Heart right ventricle (tissue), 16 donors: Measurements from ENCODE around the gene IKZF3. TPM values are rescaled to one million over a fixed set of nuclear protein-coding genes. Genes with fewer than 3 reads are reported as not detected.

Experiments
- ATAC-seq, 8 donors: fragments of 200-7000 bp; cut with Tn5 transposase; one replicate each; pipeline ENCODE4 v1.9.1; 2020; ENCODE audit warnings: mild to moderate bottlenecking in 8 of 8, moderate library complexity in 8 of 8, moderate number of reproducible peaks in 1 of 8
- DNase-seq, 2 donors: peaks; one replicate each; pipeline ENCODE4 v3.0.0-alpha.2; 2020
- H3K27ac ChIP-seq, 10 donors: fragments of 200-600 bp; sonication (generic) in 2 of 10; one replicate each; pipeline versions ENCODE4 v1.5.0 to v1.8.0; 2020 to 2022; ENCODE audit warnings: mild to moderate bottlenecking in 3 of 10
- H3K27me3 ChIP-seq, 7 donors: fragments of 200-600 bp; one replicate each; pipeline ENCODE4 v1.8.0; 2021 to 2022; ENCODE audit warnings: mild to moderate bottlenecking in 2 of 7
- H3K36me3 ChIP-seq, 9 donors: fragments of 200-600 bp; sonication (generic) in 1 of 9; one replicate each; pipeline versions ENCODE4 v1.5.0 to v1.8.0; 2020 to 2022; ENCODE audit warnings: mild to moderate bottlenecking in 2 of 9
- H3K4me1 ChIP-seq, 9 donors: fragments of 200-600 bp; sonication (generic) in 1 of 9; one replicate each; pipeline versions ENCODE4 v1.5.0 to v1.8.0; 2020 to 2022; ENCODE audit warnings: mild to moderate bottlenecking in 4 of 9
- H3K4me3 ChIP-seq, 10 donors: fragments of 200-600 bp; sonication (generic) in 2 of 10; one replicate each; pipeline versions ENCODE4 v1.5.0 to v1.8.0; 2020 to 2022; ENCODE audit warnings: mild to moderate bottlenecking in 7 of 10, moderate library complexity in 2 of 10
- H3K9me3 ChIP-seq, 11 donors: fragments of 200-600 bp in 10 of 11; sonication (generic) in 2 of 11; one replicate each; pipeline versions ENCODE4 v1.5.0 to v1.8.0; 2013 to 2022; ENCODE audit warnings: mild to moderate bottlenecking in 2 of 11, control low read depth in 1 of 11, moderate library complexity in 1 of 11
- WGBS, 2 donors: extraction: QIAGEN DNeasy Blood & Tissue Kit; methylation state at CpG; one replicate each; pipeline ENCODE4 v1.1.7; 2013; ENCODE audit warnings: inconsistent platforms in 1 of 2; 5-methylcytosine and 5-hydroxymethylcytosine counted together
- intact Hi-C, 10 donors: fragments of 100-400 bp; cut with DNase I; formaldehyde crosslinking; loops; one replicate each; pipeline versions ENCODE4 v1.11.1 to v1.14.2; 2022
- polyA plus RNA-seq, 2 donors: library from polyadenylated mRNA; stranded (reverse); fragments of 200-250 nt; gene quantifications; one replicate each; pipeline ENCODE4 v1.2.3, GENCODE V29; 2013
- total RNA-seq, 10 donors: library from RNA; stranded (reverse); fragmentation: NEBNext Ultra II Directional in 3 of 10; extraction: Animal tissue kit (Norgen Biotek cat#: 25700) in 3 of 10; gene quantifications; one replicate each; pipeline versions ENCODE4 v1.2.1 to v1.2.4, GENCODE V29; 2021 to 2023
- TF ChIP-seq, protein P1 (sequence below), 9 donors: fragments of 200-600 bp; sonication (generic) in 2 of 9; IDR thresholded peaks; one replicate each; pipeline versions ENCODE4 v1.5.0 to v1.8.0; 2021 to 2022; ENCODE audit warnings: antibody characterized with exemption in 9 of 9, mild to moderate bottlenecking in 5 of 9, moderate library complexity in 1 of 9
- donor health status: Arrhythmogenic right ventricular cardiomyopathy.
- donor health status: ischemic (EF 13 %, LVEDD 7.1; RV severe dilation, severe dysfunction).
- donor health status: healthy with polysubstance abuse.
- donor health status: DM: no; HTN: yes; CAD: no.
- donor health status: DM: no; HTN: no; CAD: no.
- donor health status: ischemic (EF 25% LVEDD 6.9; RV normal size, moderate dysfunction).
- donor health status: ischemic (EF 25% LVEDD 5.7; RV mildly dilated, moderate dysfunction).
- donor health status: healthy.
- donor health status: DM: yes; HTN: yes; CAD: no.
- donor health status: Ischemic cardiomyopathy.
- donor health status: ischemic (EF 35%, LVEDD 5.7; RV mildly dilated, moderate dysfunction).
- donor health status: nonischemic (EF 11% LVEDD 7.7; RV severe dilation, severe dysfunction).
- donor health status: DM: yes; HTN: yes; CAD: no.
- donor health status: PGD.
- donor health status: ischemic (EF 29% LVEDD 5.4; RV normal size, mild dysfunction).
- donor health status: nonischemic (EF 23%, LVEDD 6.1; RV moderate dilation, normal function).

Gene IKZF3
- total and polyA plus RNA-seq, 12 donors: 0.06 to 5.0 (median 0.26) TPM

DNA sequence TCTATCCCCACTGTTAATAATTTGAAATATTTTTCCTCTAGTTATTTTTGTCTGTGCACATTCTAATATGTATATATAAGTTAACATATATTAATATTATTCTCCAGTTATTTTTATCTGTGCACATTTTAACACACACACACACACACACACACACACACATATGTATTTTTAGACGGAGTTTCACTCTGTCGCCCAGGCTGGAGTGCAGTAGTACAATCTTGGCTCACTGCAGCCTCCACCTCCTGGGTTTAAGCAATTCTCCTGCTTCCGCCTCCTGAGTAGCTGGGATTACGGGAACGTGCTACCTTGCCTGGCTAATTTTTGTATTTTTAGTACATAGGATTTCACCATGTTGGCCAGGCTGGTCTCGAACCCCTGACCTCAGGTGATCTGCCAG lies 146.5 kb downstream of the IKZF3 start:
- TF ChIP-seq, protein P1, sequence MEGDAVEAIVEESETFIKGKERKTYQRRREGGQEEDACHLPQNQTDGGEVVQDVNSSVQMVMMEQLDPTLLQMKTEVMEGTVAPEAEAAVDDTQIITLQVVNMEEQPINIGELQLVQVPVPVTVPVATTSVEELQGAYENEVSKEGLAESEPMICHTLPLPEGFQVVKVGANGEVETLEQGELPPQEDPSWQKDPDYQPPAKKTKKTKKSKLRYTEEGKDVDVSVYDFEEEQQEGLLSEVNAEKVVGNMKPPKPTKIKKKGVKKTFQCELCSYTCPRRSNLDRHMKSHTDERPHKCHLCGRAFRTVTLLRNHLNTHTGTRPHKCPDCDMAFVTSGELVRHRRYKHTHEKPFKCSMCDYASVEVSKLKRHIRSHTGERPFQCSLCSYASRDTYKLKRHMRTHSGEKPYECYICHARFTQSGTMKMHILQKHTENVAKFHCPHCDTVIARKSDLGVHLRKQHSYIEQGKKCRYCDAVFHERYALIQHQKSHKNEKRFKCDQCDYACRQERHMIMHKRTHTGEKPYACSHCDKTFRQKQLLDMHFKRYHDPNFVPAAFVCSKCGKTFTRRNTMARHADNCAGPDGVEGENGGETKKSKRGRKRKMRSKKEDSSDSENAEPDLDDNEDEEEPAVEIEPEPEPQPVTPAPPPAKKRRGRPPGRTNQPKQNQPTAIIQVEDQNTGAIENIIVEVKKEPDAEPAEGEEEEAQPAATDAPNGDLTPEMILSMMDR (IDR thresholded peaks at IDR 0.05): no peak
- Histone ChIP-seq H3K4me1 (peaks cover 0 to 19% (median 14%) of the 10 kb centered on the region in 9 donors), H3K9me3 (no peaks in the 10 kb centered on the region), H3K36me3 (peaks cover 0 to 92% (median 18%) of the 10 kb centered on the region in 9 donors), H3K27ac (no peak overlapping the region), H3K27me3 (no peaks in the 10 kb centered on the region), H3K4me3 (no peak overlapping the region)
- ATAC-seq (no peak), DNase-seq (no peak)
- intact Hi-C loops: no loop called here
- WGBS, 2 donors: 53 to 72% methylated on average over 6 of the region's 6 CpGs

DNA sequence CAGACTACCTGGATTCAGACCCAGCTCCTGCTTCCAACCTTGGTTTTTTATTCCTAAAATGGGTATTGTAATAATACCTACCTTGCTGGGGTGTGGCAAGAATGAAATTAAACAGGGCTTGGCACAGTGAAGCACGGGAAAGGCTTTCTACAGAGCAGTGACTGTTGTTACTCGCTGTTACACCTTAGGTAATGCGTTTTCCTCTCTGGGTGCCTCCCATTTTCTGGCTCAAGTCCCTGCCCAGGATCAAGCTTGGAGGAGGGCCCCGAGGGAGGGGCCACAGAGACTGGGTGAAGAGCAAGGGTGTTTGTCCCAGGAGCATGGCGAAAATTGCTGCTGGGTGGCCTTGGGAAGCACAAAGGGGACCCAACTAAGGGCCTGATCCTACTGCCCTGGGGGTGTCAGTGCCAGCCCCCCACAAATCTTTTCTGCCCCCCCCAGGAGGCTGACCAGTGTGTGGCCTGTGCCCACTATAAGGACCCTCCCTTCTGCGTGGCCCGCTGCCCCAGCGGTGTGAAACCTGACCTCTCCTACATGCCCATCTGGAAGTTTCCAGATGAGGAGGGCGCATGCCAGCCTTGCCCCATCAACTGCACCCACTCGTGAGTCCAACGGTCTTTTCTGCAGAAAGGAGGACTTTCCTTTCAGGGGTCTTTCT lies 147.1 kb downstream of the IKZF3 start:
- intact Hi-C loops: no loop called here
- Histone ChIP-seq H3K9me3 (no peaks in the 10 kb centered on the region), H3K4me1 (peaks cover 0 to 19% (median 14%) of the 10 kb centered on the region in 9 donors), H3K27me3 (no peaks in the 10 kb centered on the region), H3K36me3 (peaks cover 0 to 94% (median 23%) of the 10 kb centered on the region in 9 donors), H3K27ac (peak overlapping the region in 8 of 10 donors; percentile 36 to 66 (median 49)), H3K4me3 (no peak overlapping the region)
- DNase-seq: no peak
- 70 to 78% methylated on average over 11 of the region's 11 CpGs for WGBS, 2 donors
- ATAC-seq: peak in 7 of 8 donors; percentile 45 to 75 (median 68)
- TF ChIP-seq, protein P1 (IDR thresholded peaks at IDR 0.05): no peak

DNA sequence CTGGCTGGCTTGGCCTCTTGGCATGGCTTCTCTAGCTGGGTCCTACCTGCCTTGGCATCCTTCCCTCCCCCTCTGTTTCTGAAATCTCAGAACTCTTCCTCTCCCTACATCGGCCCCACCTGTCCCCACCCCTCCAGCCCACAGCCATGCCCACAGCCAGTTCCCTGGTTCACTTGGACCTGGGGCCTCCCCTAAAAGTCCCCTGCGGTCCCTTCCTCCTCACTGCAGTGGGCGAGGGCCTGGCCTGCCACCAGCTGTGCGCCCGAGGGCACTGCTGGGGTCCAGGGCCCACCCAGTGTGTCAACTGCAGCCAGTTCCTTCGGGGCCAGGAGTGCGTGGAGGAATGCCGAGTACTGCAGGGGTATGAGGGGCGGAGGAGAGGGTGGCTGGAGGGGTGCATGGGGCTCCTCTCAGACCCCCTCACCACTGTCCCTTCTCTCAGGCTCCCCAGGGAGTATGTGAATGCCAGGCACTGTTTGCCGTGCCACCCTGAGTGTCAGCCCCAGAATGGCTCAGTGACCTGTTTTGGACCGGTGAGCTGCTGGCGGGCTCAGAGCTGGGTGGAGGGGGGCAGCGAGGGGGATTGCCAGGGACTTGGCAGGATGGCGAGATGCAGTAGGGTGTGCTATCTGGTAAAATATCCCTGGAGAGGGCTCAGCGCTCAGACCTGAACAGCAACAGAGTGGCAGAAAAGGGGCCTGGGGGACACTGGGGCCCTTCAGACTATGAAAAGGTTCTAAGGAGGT lies 147.9 kb downstream of the IKZF3 start:
- no peaks in the 10 kb centered on the region for H3K9me3 ChIP-seq
- H3K36me3 ChIP-seq: peaks cover 0 to 95% (median 23%) of the 10 kb centered on the region in 9 donors
- H3K4me3 ChIP-seq: no peak overlapping the region
- TF ChIP-seq, protein P1 (IDR thresholded peaks at IDR 0.05): no peak
- H3K4me1 ChIP-seq: peaks cover 0 to 19% (median 14%) of the 10 kb centered on the region in 9 donors
- intact Hi-C loops: no loop called here
- H3K27me3 ChIP-seq: no peaks in the 10 kb centered on the region
- 68 to 77% methylated on average over 15 of the region's 15 CpGs for WGBS, 2 donors
- peak; percentile 47 to 86 (median 75) for ATAC-seq
- H3K27ac ChIP-seq: peak overlapping the region in 8 of 10 donors; percentile 36 to 66 (median 52)
- DNase-seq: no peak

DNA sequence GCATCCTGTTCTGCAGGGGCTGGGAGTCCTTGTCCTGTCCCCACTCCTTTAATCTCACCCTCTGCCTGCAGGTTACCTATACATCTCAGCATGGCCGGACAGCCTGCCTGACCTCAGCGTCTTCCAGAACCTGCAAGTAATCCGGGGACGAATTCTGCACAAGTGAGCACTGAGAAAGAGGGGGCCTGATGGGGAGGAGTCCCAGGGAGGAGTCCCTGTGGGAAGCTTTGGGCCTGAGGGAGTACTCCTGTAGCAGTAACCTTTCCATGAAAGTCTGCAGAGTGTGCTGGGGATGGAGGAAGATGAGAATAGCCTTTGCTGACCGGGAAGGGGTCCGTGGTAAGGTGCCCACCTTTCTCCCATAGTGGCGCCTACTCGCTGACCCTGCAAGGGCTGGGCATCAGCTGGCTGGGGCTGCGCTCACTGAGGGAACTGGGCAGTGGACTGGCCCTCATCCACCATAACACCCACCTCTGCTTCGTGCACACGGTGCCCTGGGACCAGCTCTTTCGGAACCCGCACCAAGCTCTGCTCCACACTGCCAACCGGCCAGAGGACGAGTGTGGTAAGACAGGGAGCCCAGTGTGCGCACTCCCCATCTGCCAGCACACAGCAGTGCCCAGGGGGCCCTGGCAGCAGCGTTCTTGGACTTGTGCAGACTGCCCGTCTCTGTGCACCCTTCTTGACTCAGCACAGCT lies 148.6 kb downstream of the IKZF3 start:
- no peak overlapping the region for H3K4me3 ChIP-seq
- DNase-seq (no peak), ATAC-seq (peak in 2 of 8 donors; percentile 9 to 15)
- H3K27ac ChIP-seq: peak overlapping the region in 7 of 10 donors; percentile 36 to 66 (median 56)
- peaks cover 0 to 19% (median 14%) of the 10 kb centered on the region in 9 donors for H3K4me1 ChIP-seq
- no peaks in the 10 kb centered on the region for H3K9me3 ChIP-seq
- 91 to 92% methylated on average over 18 of the region's 18 CpGs for WGBS, 2 donors
- H3K27me3 ChIP-seq: no peaks in the 10 kb centered on the region
- TF ChIP-seq, protein P1 (IDR thresholded peaks at IDR 0.05): no peak
- intact Hi-C loops: no loop called here
- H3K36me3 ChIP-seq: peaks cover 0 to 99% (median 23%) of the 10 kb centered on the region in 9 donors
